Stomach (tissue), 9 donors: ENCODE results near the gene SNTG2. TPM values are rescaled to one million over a fixed set of nuclear protein-coding genes. Genes with fewer than 3 reads are reported as not detected.

Source experiments
- DNase-seq, 2 donors: peaks; one replicate each; pipeline versions ENCODE4 v3.0.0 to v3.0.0-alpha.2; 2013 to 2019
- H3K27ac ChIP-seq, 5 donors: fragments of 200-600 bp in 4 of 5; sonication (generic) in 4 of 5; one replicate each; pipeline ENCODE4 v1.5.1; 2013 to 2019; ENCODE audit warnings: mild to moderate bottlenecking in 1 of 5, moderate library complexity in 1 of 5
- H3K27me3 ChIP-seq, 3 donors: fragments of 200-600 bp; sonication (generic); one replicate each; pipeline ENCODE4 v1.5.1; 2017 to 2019; ENCODE audit warnings: mixed run types in 1 of 3
- H3K36me3 ChIP-seq, 4 donors: fragments of 200-600 bp; sonication (generic); 1 replicate in 3 of 4; 2 replicates in 1 of 4; pipeline ENCODE4 v1.5.1; 2016 to 2019
- H3K4me1 ChIP-seq, 4 donors: fragments of 200-600 bp; sonication (generic); one replicate each; pipeline ENCODE4 v1.5.1; 2016 to 2019
- H3K4me3 ChIP-seq, 4 donors: fragments of 200-600 bp; sonication (generic) in 3 of 4; one replicate each; pipeline ENCODE4 v1.5.1; 2016 to 2019; ENCODE audit warnings: mild to moderate bottlenecking in 1 of 4
- H3K9me3 ChIP-seq, 4 donors: fragments of 200-600 bp; sonication (generic); one replicate each; pipeline ENCODE4 v1.5.1; 2016 to 2019
- EP300 ChIP-seq: sonication (generic); formaldehyde crosslinking; IDR thresholded peaks from one replicate; pipeline ENCODE4 v1.6.1; 2017; ENCODE audit warnings: antibody characterized with exemption
- POLR2A ChIP-seq, 4 donors: fragments of 450-650 bp; IDR thresholded peaks; one replicate each; pipeline ENCODE4 v1.6.1; 2016; ENCODE audit warnings: antibody characterized with exemption in 4 of 4, control low read depth in 2 of 4, mild to moderate bottlenecking in 1 of 4, moderate library complexity in 1 of 4
- POLR2AphosphoS5 ChIP-seq, 3 donors: sonication (generic); formaldehyde crosslinking; IDR thresholded peaks; one replicate each; pipeline ENCODE4 v1.6.1; 2016; ENCODE audit warnings: antibody characterized with exemption in 3 of 3
- WGBS, 5 donors: extraction: QIAGEN DNeasy Blood & Tissue Kit in 3 of 5; methylation state at CpG; one replicate each; pipeline versions ENCODE4 v1.1.5 to v1.1.7; 2013 to 2018; 5-methylcytosine and 5-hydroxymethylcytosine counted together
- intact Hi-C: fragments of 100-400 bp; cut with DNase I; formaldehyde crosslinking; loops from one replicate; pipeline ENCODE4 v1.15.1; 2023; ENCODE audit warnings: low total_unique reads
- polyA plus RNA-seq, 3 donors: library from polyadenylated mRNA; stranded (reverse); fragments of 200-250 nt; gene quantifications; one replicate each; pipeline ENCODE4 v1.2.3, GENCODE V29; 2013
- total RNA-seq, 5 donors: library from RNA; depleted of rRNA; stranded (reverse); fragments of >200 nt; gene quantifications; one replicate each; pipeline versions ENCODE4 v1.1.0 to v1.2.3, GENCODE V29; 2014 to 2016
- TF ChIP-seq, protein P1 (sequence below), 7 experiments: fragments of 450-650 bp in 4 of 7; fragments of 200-600 bp in 3 of 7; sonication (generic) in 3 of 7; IDR thresholded peaks; one replicate each; pipeline ENCODE4 v1.5.1; 2016 to 2019; ENCODE audit warnings: antibody characterized with exemption in 7 of 7, control low read depth in 2 of 7, mild to moderate bottlenecking in 1 of 7
- donor health status: healthy with polysubstance abuse.
- donor health status: Bipolar disorder and iron deficiency.
- donor health status: healthy.

Gene SNTG2
- total and polyA plus RNA-seq, 8 donors: 0.68 to 19.6 (median 5.3) TPM; not detected in 1

DNA sequence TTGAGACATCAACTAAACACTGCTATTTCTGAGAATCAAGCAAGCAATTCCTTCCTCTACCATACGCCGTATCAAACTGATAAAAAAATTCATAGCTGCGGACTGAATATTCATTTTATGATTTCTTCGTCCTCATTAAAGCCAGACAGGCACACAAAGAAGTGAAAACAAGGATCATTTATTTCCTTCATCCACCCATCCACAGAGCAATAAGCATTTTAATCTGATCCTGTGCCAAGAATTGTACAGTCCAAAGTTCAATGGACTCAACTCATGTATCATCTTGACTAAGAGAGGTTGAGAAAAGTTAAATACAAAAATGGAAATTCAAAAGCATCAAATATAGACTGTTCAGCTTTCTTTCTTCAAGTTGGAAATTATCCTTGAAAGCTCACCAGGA is 19.7 kb upstream of the SNTG2 start:
- H3K36me3 ChIP-seq: no peaks in the 10 kb centered on the region
- H3K27ac ChIP-seq: no peak overlapping the region
- H3K9me3 ChIP-seq: no peaks in the 10 kb centered on the region
- no peak for DNase-seq
- TF ChIP-seq POLR2AphosphoS5 (IDR thresholded peaks at IDR 0.05): no peak
- no peaks in the 10 kb centered on the region for H3K27me3 ChIP-seq
- intact Hi-C loops: no loop called here
- no peaks in the 10 kb centered on the region for H3K4me1 ChIP-seq
- H3K4me3 ChIP-seq: no peak overlapping the region
- 80 to 92% (median 87%) methylated on average over 4 of the region's 4 CpGs for WGBS, 5 donors

DNA sequence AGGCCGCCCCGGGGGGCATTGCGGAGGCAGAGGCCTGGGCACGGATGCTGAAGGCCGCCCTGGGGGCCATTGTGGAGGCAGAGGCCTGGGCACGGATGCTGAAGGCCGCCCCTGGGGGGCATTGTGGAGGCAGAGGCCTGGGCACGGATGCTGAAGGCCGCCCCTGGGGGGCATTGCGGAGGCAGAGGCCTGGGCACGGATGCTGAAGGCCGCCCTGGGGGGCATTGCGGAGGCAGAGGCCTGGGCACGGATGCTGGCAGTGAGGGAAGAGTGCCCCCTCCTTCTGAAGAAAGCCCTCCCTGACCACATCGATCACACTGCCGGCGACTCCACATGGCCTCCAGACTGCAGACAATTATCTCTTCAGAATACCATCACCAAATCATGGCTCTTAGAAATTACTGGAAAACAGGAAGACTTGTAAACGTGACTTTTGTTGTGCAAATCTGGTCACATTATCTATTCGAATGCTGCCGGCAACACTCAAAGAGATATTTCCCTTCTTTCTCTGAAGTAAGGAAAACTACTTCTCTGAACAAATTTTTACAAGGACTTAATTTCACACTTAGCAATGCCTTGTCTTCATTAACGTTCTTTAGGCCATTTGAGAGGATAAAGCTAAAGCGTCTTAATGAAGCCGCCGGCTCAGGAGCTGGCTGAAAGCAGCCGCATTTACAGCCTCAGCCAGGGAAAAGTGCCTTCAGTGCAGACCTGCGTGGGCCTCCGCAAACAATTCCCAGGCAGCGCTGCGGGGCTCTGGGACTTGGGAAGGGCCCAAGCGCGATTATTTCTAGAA is 18.1 kb upstream of the SNTG2 start:
- no peaks in the 10 kb centered on the region for H3K4me1 ChIP-seq
- no peak for DNase-seq
- no peak for TF ChIP-seq POLR2A (IDR thresholded peaks at IDR 0.05)
- no peak for TF ChIP-seq POLR2AphosphoS5 (IDR thresholded peaks at IDR 0.05)
- no peak for TF ChIP-seq EP300
- TF ChIP-seq, protein P1, sequence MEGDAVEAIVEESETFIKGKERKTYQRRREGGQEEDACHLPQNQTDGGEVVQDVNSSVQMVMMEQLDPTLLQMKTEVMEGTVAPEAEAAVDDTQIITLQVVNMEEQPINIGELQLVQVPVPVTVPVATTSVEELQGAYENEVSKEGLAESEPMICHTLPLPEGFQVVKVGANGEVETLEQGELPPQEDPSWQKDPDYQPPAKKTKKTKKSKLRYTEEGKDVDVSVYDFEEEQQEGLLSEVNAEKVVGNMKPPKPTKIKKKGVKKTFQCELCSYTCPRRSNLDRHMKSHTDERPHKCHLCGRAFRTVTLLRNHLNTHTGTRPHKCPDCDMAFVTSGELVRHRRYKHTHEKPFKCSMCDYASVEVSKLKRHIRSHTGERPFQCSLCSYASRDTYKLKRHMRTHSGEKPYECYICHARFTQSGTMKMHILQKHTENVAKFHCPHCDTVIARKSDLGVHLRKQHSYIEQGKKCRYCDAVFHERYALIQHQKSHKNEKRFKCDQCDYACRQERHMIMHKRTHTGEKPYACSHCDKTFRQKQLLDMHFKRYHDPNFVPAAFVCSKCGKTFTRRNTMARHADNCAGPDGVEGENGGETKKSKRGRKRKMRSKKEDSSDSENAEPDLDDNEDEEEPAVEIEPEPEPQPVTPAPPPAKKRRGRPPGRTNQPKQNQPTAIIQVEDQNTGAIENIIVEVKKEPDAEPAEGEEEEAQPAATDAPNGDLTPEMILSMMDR (IDR thresholded peaks at IDR 0.05): no peak
- no peaks in the 10 kb centered on the region for H3K27me3 ChIP-seq
- H3K27ac ChIP-seq: no peak overlapping the region
- H3K36me3 ChIP-seq: no peaks in the 10 kb centered on the region
- H3K9me3 ChIP-seq: no peaks in the 10 kb centered on the region
- no peak overlapping the region for H3K4me3 ChIP-seq
- intact Hi-C loops: no loop called here
- WGBS, 5 donors: 61 to 78% (median 71%) methylated on average over 19 to 29 of the region's 31 CpGs

DNA sequence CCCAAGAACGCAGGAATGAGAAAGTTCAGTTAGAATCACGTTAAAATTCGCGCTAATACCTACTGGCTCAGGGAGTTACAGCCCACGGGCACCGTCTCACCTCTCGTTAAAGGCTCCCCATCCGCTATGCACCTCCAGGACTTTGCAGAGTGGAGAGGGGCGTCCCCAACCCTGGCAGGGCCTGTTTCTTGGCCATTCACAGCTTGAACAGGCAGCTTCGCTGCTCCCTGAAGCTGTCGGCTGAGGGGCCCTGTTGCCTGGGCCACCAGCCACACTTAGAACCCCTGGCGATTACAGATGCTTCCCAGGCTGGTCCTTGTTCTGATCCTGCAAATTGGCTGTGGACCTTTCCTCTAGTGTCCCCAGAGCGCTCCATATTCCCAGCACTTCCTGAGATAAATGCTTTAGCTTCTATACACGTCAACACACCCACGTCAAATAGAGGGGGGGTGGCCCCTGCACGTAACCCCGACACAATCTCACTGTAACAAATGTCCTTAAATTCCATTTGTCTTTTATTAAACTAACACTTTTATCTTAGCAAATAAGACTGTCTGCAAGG is 16.8 kb upstream of the SNTG2 start:
- Histone ChIP-seq H3K9me3 (no peaks in the 10 kb centered on the region), H3K36me3 (no peaks in the 10 kb centered on the region), H3K27me3 (no peaks in the 10 kb centered on the region), H3K4me1 (no peaks in the 10 kb centered on the region), H3K27ac (no peak overlapping the region), H3K4me3 (no peak overlapping the region)
- intact Hi-C loops: no loop called here
- TF ChIP-seq, protein P1 (IDR thresholded peaks at IDR 0.05): no peak
- TF ChIP-seq POLR2A (IDR thresholded peaks at IDR 0.05) (no peak), EP300 (no peak), POLR2AphosphoS5 (IDR thresholded peaks at IDR 0.05) (no peak)
- 66 to 74% (median 69%) methylated on average over 17 of the region's 17 CpGs for WGBS, 5 donors
- no peak for DNase-seq

DNA sequence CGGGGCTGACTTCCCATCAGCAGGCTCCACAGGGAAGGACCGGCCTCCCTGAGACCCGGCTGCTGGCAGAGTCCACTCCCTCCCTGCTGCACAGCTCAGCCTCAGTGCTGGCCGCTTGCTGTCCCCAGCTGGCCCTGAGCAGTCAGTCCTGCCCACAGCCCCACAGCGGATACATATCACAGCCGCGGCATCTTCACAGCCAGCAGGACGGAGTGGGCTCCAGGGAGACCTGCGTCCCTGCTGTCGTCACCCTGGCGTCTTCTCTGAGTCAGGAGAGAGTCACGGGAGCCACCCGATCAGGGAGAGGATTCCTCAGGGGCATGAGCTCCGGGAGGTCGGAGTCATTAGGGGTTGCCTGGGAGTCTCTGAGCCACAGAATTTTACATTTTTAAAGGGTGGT is 13.1 kb upstream of the SNTG2 start:
- no peaks in the 10 kb centered on the region for H3K4me1 ChIP-seq
- WGBS, 5 donors: 71 to 94% (median 87%) methylated on average over 15 of the region's 15 CpGs
- H3K36me3 ChIP-seq: no peaks in the 10 kb centered on the region
- intact Hi-C loops: no loop called here
- H3K9me3 ChIP-seq: no peaks in the 10 kb centered on the region
- no peak for DNase-seq
- no peak overlapping the region for H3K27ac ChIP-seq
- H3K27me3 ChIP-seq: peaks cover 0 to 5% (median 0%) of the 10 kb centered on the region in 3 donors
- H3K4me3 ChIP-seq: no peak overlapping the region
- no peak for TF ChIP-seq POLR2A (IDR thresholded peaks at IDR 0.05)
- TF ChIP-seq EP300: no peak
- no peak for TF ChIP-seq POLR2AphosphoS5 (IDR thresholded peaks at IDR 0.05)
- TF ChIP-seq, protein P1 (IDR thresholded peaks at IDR 0.05): no peak
